ENCODE measurements around the gene TMEM184B. TPM values are rescaled to one million over a fixed set of nuclear protein-coding genes. Genes with fewer than 3 reads are reported as not detected.

The TMEM184B gene
- polyA plus RNA-seq, 1 donor (not counting 4 experiments of a cell fraction or from before 2014, with no cell fraction given) = 18.8 TPM

DNA sequence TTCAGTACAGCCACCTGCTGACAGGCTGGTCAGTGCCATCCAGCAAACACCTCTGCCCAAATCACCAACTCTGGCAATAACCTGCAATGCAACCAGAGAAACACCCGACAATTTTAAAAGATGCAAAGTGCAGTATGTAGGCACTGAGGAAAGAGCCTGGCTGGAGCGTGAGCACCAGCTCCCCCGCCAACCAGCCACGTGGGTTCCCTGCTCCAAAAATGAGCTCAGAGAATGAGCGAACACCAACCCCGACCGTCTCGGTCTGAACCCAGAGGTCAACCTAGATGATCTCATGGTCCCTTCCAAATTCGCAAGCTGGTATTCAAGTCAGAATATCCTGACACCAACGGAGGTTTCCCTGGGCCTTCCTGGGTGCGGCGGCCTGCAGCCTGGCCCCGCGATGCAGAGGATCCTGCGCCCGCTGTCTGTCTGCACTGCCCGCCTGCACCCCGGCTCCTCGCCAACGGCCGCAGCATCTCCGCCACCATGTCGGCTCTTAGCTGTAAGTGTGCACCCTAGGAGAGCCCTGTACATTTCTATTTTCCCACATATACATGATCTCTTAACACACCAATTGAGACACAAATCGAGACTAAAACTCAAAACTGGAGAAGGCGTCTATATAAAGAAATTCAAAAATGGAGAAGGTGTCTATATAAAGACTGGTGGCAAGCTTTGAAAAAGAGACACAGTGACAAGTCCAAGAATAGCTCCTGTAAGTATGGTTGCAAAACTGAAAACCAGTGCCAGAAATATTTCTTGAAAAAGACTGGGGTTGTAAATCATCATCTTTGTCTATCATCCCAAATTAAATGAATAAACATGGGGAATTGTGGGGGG, 22.8 kb downstream of the TMEM184B start:
- Histone ChIP-seq H3K4me3 (ENCODE audit: control insufficient read depth in 2 of 3, extremely low read depth in 1 of 3, insufficient read depth in 2 of 3, low read depth in 1 of 3, low read length in 3 of 3) (no peak overlapping the region), H3K9ac (ENCODE audit: control insufficient read depth, extremely low read depth, insufficient read depth, low read length) (no peak overlapping the region), H3K4me1 (ENCODE audit: control insufficient read depth, extremely low read depth, insufficient read depth, low read length) (no peaks in the 10 kb centered on the region), H3K79me2 (ENCODE audit: control insufficient read depth, insufficient read depth, low read length) (peaks cover 47% of the 10 kb centered on the region), H3K9me1 (ENCODE audit: control insufficient read depth, extremely low read depth, insufficient read depth, low read length) (no peaks in the 10 kb centered on the region), H3K36me3 (ENCODE audit: control insufficient read depth in 2 of 2, extremely low read depth in 1 of 2, insufficient read depth in 2 of 2, low read length in 2 of 2) (peaks cover 21 to 22% of the 10 kb centered on the region in 2 experiments), H4K20me1 (ENCODE audit: control insufficient read depth, extremely low read depth, insufficient read depth, low read length) (peaks cover 8% of the 10 kb centered on the region), H3K27me3 (ENCODE audit: control insufficient read depth, extremely low read depth, insufficient read depth, low read length) (no peaks in the 10 kb centered on the region), H3K27ac (ENCODE audit: control insufficient read depth, insufficient read depth, low read length) (no peak overlapping the region), H2AFZ (ENCODE audit: control insufficient read depth, low read length) (no peak overlapping the region), H3K4me2 (ENCODE audit: control insufficient read depth, extremely low read depth, insufficient read depth, low read depth, low read length) (no peak overlapping the region), H3K9me3 (ENCODE audit: control insufficient read depth, low read depth, low read length) (no peaks in the 10 kb centered on the region)
- DNase-seq (ENCODE audit: low read depth, low spot score) (no peak), FAIRE-seq (no peak)
- dilution Hi-C loops (cut with MboI; ENCODE audit: extremely low pct_ligation_motif_present, low sequenced_read_pairs) = no loop called here
- TF ChIP-seq EZH2 (IDR thresholded peaks at IDR 0.05; ENCODE audit: low read length) = no peak
- TF ChIP-seq, protein P1, sequence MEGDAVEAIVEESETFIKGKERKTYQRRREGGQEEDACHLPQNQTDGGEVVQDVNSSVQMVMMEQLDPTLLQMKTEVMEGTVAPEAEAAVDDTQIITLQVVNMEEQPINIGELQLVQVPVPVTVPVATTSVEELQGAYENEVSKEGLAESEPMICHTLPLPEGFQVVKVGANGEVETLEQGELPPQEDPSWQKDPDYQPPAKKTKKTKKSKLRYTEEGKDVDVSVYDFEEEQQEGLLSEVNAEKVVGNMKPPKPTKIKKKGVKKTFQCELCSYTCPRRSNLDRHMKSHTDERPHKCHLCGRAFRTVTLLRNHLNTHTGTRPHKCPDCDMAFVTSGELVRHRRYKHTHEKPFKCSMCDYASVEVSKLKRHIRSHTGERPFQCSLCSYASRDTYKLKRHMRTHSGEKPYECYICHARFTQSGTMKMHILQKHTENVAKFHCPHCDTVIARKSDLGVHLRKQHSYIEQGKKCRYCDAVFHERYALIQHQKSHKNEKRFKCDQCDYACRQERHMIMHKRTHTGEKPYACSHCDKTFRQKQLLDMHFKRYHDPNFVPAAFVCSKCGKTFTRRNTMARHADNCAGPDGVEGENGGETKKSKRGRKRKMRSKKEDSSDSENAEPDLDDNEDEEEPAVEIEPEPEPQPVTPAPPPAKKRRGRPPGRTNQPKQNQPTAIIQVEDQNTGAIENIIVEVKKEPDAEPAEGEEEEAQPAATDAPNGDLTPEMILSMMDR (optimal IDR thresholded peaks at IDR 0.05 in 1 of 3, IDR thresholded peaks at IDR 0.05 in 1 of 3, conservative IDR thresholded peaks at IDR 0.05 in 1 of 3; ENCODE audit: extremely low read depth in 1 of 3, insufficient read depth in 2 of 3, low read length in 3 of 3) = no peak

DNA sequence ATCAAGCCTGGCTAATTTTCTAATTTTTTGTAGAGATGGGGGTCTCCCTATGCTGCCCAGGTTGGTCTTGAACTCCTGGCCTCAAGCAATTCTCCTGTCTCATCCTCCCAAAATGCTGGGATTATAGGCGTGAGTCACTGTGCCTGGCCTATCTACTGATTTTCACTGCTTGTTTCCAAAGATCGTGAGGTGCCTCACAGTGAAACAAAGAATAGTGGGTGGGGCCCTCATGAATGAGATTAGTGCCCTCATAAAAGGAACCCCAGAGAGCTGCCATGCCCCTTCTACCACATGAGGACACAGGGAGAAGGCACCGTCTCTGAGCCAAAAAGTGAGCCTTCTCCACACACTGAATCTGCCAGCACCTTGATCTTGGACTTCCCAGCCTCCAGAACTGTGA, 23.5 kb downstream of the TMEM184B start:
- Histone ChIP-seq H3K9me3 (ENCODE audit: control insufficient read depth, low read depth, low read length) (no peaks in the 10 kb centered on the region), H3K36me3 (ENCODE audit: control insufficient read depth in 2 of 2, extremely low read depth in 1 of 2, insufficient read depth in 2 of 2, low read length in 2 of 2) (peaks cover 21 to 27% of the 10 kb centered on the region in 2 experiments), H3K9ac (ENCODE audit: control insufficient read depth, extremely low read depth, insufficient read depth, low read length) (no peak overlapping the region), H3K9me1 (ENCODE audit: control insufficient read depth, extremely low read depth, insufficient read depth, low read length) (no peaks in the 10 kb centered on the region), H3K4me2 (ENCODE audit: control insufficient read depth, extremely low read depth, insufficient read depth, low read depth, low read length) (no peak overlapping the region), H3K4me3 (ENCODE audit: control insufficient read depth in 2 of 3, extremely low read depth in 1 of 3, insufficient read depth in 2 of 3, low read depth in 1 of 3, low read length in 3 of 3) (no peak overlapping the region), H3K27ac (ENCODE audit: control insufficient read depth, insufficient read depth, low read length) (no peak overlapping the region), H4K20me1 (ENCODE audit: control insufficient read depth, extremely low read depth, insufficient read depth, low read length) (peaks cover 8% of the 10 kb centered on the region), H3K4me1 (ENCODE audit: control insufficient read depth, extremely low read depth, insufficient read depth, low read length) (no peaks in the 10 kb centered on the region), H3K79me2 (ENCODE audit: control insufficient read depth, insufficient read depth, low read length) (peaks cover 45% of the 10 kb centered on the region), H2AFZ (ENCODE audit: control insufficient read depth, low read length) (no peak overlapping the region), H3K27me3 (ENCODE audit: control insufficient read depth, extremely low read depth, insufficient read depth, low read length) (no peaks in the 10 kb centered on the region)
- no peak for DNase-seq (ENCODE audit: low read depth, low spot score)
- dilution Hi-C loops (cut with MboI; ENCODE audit: extremely low pct_ligation_motif_present, low sequenced_read_pairs) = no loop called here
- TF ChIP-seq, protein P1 (optimal IDR thresholded peaks at IDR 0.05 in 1 of 3, IDR thresholded peaks at IDR 0.05 in 1 of 3, conservative IDR thresholded peaks at IDR 0.05 in 1 of 3; ENCODE audit: extremely low read depth in 1 of 3, insufficient read depth in 2 of 3, low read length in 3 of 3) = no peak
- no peak for TF ChIP-seq EZH2 (IDR thresholded peaks at IDR 0.05; ENCODE audit: low read length)
- no peak for FAIRE-seq

Data from keratinocyte (primary cell).